NCI-H446 (cell line): Measurements from ENCODE around the gene GLTP.
"Not testable (repeated sequence)": the region's sequence is repeated elsewhere in the genome, so short reads cannot be mapped to it uniquely, and the experiment has no call there.

Source experiments
- DNase-seq, 2 experiments: peaks; one replicate each; lab custom pipeline; 2025; lab: John Stamatoyannopoulos, UW

The GLTP gene

DNA sequence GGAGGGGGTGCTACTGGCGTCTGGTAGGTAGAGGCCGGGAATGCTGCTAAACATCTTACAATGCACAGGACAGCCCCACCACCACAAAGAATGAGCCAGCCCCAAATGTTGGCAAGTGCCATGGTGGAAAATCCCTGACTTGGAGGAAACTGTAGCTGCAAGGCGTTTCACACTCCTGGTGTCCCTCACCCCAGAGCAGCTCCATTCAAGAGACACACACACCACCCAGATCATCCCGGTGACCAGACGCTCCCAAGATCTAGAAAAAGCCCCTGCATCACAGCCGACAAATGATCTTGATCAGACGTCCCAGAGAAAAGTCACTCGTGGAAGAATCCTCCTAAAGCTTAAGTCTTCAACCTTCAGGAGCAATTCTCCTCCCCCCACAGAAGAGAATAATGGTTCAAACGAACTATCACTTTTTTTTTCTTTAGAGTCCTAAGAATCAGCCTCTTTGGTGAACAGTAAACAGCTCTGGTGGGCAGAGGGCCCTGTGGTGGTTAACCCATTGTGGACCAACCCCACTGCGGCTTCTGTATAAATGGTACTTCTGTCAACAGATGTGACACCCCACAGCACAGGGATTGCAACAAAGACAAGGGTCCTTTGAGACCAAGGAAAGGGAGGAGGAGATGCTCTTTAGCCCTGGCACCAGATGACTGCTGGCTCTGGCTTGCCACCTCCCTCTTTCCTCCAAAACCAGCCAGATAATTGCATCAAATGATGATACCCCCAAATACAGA, 2.7 kb downstream of the GLTP start:
- DNase-seq: no peak

- no peak for DNase-seq
Observed at GRCh38 chr12:109876406-109876805, 3.9 kb downstream of the GLTP start.

DNA sequence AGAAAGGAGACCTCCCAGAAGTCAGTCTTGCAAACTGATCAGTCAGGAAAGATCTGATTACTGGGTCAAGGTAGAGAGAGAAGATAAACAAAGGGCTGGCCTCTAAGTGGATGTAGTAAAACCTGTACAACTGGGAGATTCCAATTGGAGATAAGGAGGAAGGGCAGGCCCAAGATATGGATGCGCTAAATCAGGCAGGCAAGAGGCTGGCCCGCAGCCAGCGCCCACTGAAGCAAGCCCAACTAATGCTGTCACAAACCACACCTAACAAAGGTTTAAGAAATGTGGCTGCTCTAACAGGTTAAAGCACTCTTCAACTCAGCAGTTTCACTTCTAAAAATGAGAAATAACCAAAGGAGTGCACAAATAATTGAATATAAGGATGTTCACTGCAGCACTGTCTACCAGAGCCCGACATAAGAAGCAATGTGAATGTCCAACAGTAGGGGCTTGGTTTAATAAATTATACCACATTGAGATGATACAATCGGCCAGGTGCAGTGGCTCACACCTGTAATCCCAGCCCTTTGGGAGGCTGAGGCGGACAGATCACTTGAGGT, 4.7 kb downstream of the GLTP start:
- DNase-seq: no peak

DNA sequence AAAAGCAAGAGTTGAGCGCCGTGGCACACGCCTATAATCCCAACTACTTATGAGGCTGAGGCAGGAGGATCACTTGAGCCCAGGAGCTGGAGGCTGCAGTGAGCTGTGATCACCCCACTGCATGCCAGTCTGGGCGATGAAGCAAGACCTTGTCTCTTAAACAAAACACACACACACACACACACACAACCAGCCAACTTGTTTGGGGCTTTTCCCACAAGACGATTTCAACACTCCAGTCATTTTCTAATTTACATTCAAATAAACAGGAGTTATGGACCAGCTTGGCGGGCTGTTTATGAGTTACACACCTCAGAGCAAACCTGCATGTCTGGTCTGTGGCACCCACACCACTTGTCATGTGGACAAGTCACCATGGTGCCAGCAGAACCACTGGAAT, 6.7 kb downstream of the GLTP start:
- DNase-seq: no peak

- peak in 1 of 2 experiments; percentile 49 for DNase-seq
Observed at GRCh38 chr12:109871668-109872314, 8.6 kb downstream of the GLTP start.

- no peak for DNase-seq
Observed at GRCh38 chr12:109870648-109871047, 9.7 kb downstream of the GLTP start.

- no peak for DNase-seq
Observed at GRCh38 chr12:109868182-109869051, 11.9 kb downstream of the GLTP start.

DNA sequence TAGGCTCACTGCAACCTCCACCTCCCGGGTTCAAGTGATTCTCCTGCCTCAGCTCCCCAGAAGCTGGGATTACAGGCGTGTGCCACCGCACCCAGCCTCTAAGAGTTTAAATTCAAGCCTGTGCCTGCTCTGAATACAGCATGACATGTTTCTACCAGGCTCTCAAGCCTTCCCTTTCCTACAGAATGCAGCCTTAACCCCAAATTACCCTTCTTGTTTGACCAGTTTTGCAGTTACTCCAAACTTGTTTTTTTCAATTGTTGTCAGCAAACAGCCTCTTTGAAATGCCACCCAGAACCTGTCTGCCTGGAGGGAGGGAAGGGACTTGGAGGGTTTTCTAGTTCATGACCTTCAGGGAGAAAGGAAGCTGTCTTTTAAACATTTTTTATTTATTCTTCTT, 15.4 kb downstream of the GLTP start:
- no peak for DNase-seq

- no peak for DNase-seq
Observed at GRCh38 chr12:109863847-109864712, 16.3 kb downstream of the GLTP start.

GRCh38 chr12:109862491-109862890, 17.9 kb downstream of the GLTP start:
- not testable (repeated sequence) for DNase-seq

- no peak for DNase-seq
Observed at GRCh38 chr12:109861689-109862314, 18.5 kb downstream of the GLTP start.

DNA sequence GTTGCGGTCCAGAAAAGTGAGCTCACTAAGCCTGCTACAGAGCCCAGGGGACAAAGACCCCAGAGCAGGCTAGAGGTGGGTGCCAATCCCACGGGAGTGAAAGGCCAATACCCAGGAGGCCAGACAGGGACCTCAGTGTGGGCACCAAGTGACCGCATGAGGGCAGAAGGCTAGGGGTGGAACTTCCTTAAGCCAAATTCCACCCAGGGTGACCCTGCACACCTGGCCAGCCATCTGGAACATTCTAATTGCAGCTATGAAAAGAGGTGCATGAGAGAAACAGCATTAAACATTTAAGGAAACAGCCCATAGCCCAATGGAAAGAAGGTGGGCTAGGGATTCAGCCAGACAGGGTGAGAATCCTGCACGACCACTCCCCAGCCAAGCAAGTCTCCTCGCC, 19.4 kb downstream of the GLTP start:
- DNase-seq: no peak

- no peak for DNase-seq
Observed at GRCh38 chr12:109858764-109859163, 21.6 kb downstream of the GLTP start.

- DNase-seq: no peak
Observed at GRCh38 chr12:109857715-109858114, 22.6 kb downstream of the GLTP start.

DNA sequence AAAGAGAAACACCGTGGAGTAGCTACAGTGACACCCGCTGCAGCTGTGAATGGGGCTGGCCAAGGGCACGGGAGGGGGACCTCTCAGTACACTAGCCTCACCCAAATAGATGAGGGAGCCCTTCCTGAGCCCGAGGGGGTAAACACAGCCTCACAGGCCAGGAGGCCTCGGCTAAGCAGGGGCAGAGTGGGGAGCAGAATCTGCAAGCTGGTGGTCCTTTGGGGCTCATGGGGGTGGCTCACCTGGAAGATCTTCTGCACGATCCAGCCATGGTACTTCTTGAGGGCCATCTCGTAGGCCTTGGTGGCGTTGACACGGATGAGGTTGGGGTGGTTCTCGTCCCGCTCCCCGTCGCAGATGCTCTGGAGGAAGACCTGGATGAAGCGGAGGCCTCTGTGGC, 25.0 kb downstream of the GLTP start:
- DNase-seq: no peak

DNA sequence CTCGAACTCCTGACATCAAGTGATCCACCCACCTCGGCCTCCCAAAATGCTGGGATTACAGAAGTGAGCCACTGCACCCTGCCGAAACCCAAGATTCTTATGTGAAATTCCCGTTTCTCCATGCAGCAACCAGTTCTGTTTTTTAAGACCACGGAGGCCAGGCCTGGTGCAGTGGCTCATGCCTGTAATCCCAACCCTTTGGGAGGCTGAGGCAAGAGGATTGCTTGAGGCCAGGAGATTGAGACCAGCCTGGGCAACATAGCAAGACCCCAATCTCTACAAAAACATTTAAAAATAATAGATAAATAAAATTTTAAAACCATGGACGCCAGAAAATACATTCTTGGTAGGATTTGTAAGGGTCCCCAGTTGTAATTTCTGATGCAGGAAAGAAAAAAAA, 29.8 kb downstream of the GLTP start:
- DNase-seq: not testable (repeated sequence)

GRCh38 chr12:109847142-109847735, 33.1 kb downstream of the GLTP start:
- no peak for DNase-seq

DNA sequence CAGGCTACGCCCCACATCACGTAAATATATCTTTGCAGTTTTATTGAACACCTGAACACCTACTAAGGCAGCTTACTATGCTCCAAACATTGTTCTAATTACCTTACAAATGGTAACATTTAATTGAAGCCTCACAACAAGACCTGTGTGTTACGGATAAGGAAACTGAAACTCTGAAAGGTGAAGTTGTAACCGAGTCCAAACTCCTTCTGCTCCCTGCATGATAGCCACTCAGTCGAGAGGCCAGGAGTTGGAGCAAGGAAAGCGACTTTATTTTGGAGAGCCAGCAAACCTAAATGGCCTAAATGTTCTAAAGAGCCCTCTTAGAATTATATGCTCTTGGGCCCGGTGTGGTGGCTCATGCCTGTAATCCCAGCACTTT, 34.5 kb downstream of the GLTP start:
- DNase-seq: no peak

GRCh38 chr12:109844983-109845823, 35.1 kb downstream of the GLTP start:
- peak; percentile 57 to 88 for DNase-seq

GRCh38 chr12:109844091-109844490, 36.2 kb downstream of the GLTP start:
- no peak for DNase-seq
